HG03342 (cell line): ENCODE results near the gene MFRP.
"Not testable (repeated sequence)": the region's sequence is repeated elsewhere in the genome, so short reads cannot be mapped to it uniquely, and the experiment has no call there.

ENCODE experiments used
- ATAC-seq: cut with Tn5 transposase; IDR thresholded peaks from one replicate; pipeline ENCODE4 v1.9.1; 2021; ENCODE audit warnings: mild to moderate bottlenecking, moderate library complexity; ENCODE audit not compliant: unreplicated experiment

The MFRP gene

GRCh38 chr11:119346605-119347004 is at the start of gene MFRP:
Gene MFRP (minus strand): TSS chr11:119346705. CDS start chr11:119346513, 192 bp downstream.
- no peak for ATAC-seq

GRCh38 chr11:119391275-119391674 is 44.8 kb upstream of the MFRP start:
- ATAC-seq = no peak

- ATAC-seq = no peak
Observed at GRCh38 chr11:119389611-119390254, 43.2 kb upstream of the MFRP start.

GRCh38 chr11:119388103-119388502 is 41.6 kb upstream of the MFRP start:
- ATAC-seq = no peak

GRCh38 chr11:119384332-119384731 is 37.8 kb upstream of the MFRP start:
- no peak for ATAC-seq

GRCh38 chr11:119382513-119382912 is 36.0 kb upstream of the MFRP start:
- not testable (repeated sequence) for ATAC-seq

- ATAC-seq = no peak
Observed at GRCh38 chr11:119382101-119382500, 35.6 kb upstream of the MFRP start.

- ATAC-seq = peak; percentile 99
Observed at GRCh38 chr11:119381181-119381988, 34.9 kb upstream of the MFRP start, which contains the start of gene USP2. Gene USP2 (minus strand): TSS chr11:119381690. CDS start chr11:119373480, 8,210 bp downstream.

GRCh38 chr11:119380827-119381180 is 34.3 kb upstream of the MFRP start:
- no peak for ATAC-seq

GRCh38 chr11:119380160-119380826 is 33.8 kb upstream of the MFRP start:
- ATAC-seq = no peak

- ATAC-seq = no peak
Observed at GRCh38 chr11:119378851-119379465, 32.5 kb upstream of the MFRP start.

- no peak for ATAC-seq
Observed at GRCh38 chr11:119377961-119378667, 31.6 kb upstream of the MFRP start.

- ATAC-seq = no peak
Observed at GRCh38 chr11:119377112-119377901, 30.8 kb upstream of the MFRP start.

GRCh38 chr11:119376197-119376847 is 29.8 kb upstream of the MFRP start:
- no peak for ATAC-seq

GRCh38 chr11:119375337-119376196 is 29.1 kb upstream of the MFRP start:
- no peak for ATAC-seq

GRCh38 chr11:119374632-119375336 is 28.3 kb upstream of the MFRP start:
- no peak for ATAC-seq

- no peak for ATAC-seq
Observed at GRCh38 chr11:119373921-119374631, 27.6 kb upstream of the MFRP start.
